Astrocyte of the cerebellum (primary cell): ENCODE results near the gene CCDC171.
A peak's percentile ranks its signal among the peaks of the same experiment; 100 is the strongest.

Experiments used
- DNase-seq: peaks from one replicate; pipeline ENCODE4 v3.0.0-alpha.2; 2011; ENCODE audit warnings: low read depth
- H3K4me3 ChIP-seq: 2 replicates; pipeline ENCODE4 v1.5.1; 2011; ENCODE audit warnings: mild to moderate bottlenecking, low read depth, low read length, moderate library complexity
- CTCF ChIP-seq: IDR thresholded peaks from 2 replicates; pipeline ENCODE4 v1.5.1; 2012; ENCODE audit warnings: low read length, low read depth, moderate library complexity, mild to moderate bottlenecking; ENCODE audit errors: missing control alignments
- in situ Hi-C: cut with HindIII; loops from 2 replicates; pipeline ENCODE4 v1.10.0; 2017; ENCODE audit warnings: low sequenced_read_pairs

CCDC171 gene

GRCh38 chr9:15813076-15813475, 260.2 kb downstream of the CCDC171 start:
- in situ Hi-C loops: no loop called here
- H3K4me3 ChIP-seq: no peak overlapping the region
- no peak for DNase-seq
- no peak for TF ChIP-seq CTCF

DNA sequence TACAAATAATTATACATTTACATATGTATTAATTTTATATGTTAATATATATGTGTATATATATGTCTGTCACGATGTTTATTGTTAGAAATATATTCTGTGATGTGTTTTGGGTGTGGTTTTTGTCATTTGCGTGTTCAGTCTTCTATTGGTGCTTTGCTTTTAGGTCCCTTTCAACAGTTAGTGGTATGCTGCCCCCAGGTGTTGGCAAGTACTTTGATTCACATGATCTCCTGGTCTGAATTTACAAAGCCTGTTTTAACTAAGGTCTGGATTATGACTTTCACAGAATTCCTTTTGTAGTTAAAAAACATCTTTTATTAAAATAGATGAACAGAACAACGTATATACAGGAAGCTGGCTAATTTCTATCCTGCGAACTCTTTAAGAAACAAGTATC, 271.5 kb downstream of the CCDC171 start:
- in situ Hi-C loops: no loop called here
- peak; percentile 36 for TF ChIP-seq CTCF
- DNase-seq: peak; percentile 13
- no peak overlapping the region for H3K4me3 ChIP-seq

DNA sequence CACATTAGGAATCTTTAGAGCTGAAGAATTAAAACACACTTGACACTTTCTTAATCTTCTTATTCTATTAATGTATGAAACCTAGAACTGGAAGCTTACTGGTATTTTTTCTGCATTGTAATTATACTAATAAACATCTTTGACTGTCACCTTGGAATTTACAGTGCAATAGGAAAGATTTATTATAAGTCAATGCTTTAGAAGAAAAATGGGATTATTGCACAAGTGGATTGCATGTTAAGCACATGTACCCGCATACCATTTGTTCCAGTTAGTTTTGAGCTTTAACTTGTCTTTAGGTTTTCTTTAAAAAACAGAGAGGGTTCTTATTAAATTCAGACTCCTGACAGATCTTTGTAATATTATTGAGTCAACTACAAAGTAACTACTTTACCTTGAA, 278.5 kb downstream of the CCDC171 start:
- no peak overlapping the region for H3K4me3 ChIP-seq
- TF ChIP-seq CTCF: no peak
- in situ Hi-C loops: no loop called here
- no peak for DNase-seq

- in situ Hi-C loops: no loop called here
- H3K4me3 ChIP-seq: no peak overlapping the region
- DNase-seq: peak; percentile 16
- TF ChIP-seq CTCF: no peak
These were observed 281.7 kb downstream of the CCDC171 start for GRCh38 chr9:15834541-15834940.

DNA sequence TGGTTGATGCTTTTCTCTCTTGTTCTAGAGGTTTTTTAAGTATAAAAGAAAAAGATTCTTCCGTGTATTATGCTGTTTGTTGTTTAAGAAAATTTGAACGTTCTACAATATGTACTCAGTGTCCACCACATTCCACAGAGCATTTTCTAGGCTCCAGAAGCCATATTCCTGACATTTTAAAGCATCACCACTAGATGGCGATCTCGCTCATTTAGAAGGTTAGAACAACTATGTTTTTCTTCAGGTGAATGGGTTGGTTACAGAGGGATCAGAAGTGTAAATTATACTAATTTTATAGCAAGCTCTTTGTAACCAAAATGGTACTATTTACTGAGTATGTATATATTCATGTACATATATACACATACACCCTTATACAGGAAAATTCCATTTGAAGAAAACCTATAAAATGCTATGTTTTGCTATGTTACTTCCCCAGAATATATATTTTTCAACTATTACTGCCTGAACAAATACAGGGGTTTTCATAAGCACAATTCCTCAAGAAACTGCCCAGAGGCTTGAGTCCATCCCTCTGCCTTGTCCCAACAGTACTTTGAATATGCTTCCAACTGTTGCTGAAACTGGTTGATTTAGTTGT, 284.3 kb downstream of the CCDC171 start:
- in situ Hi-C loops: no loop called here
- DNase-seq: peak; percentile 48

GRCh38 chr9:15842051-15842450, 289.2 kb downstream of the CCDC171 start:
- in situ Hi-C loops: no loop called here
- DNase-seq: no peak
- no peak for TF ChIP-seq CTCF
- H3K4me3 ChIP-seq: no peak overlapping the region

More for the DNA sequence above, 284.3 kb downstream of the CCDC171 start:
- no peak overlapping the region for H3K4me3 ChIP-seq
- peak; percentile 63 for TF ChIP-seq CTCF
